ES-I3 (cell line): Measurements from ENCODE around the gene PRR5L.

ENCODE experiments used
- H3K36me3 ChIP-seq: 2 replicates; pipeline ENCODE4 v1.6.1; 2013; ENCODE audit warnings: mild to moderate bottlenecking, low read length, control low read depth, moderate library complexity; ENCODE audit not compliant: insufficient read depth
- H3K4me1 ChIP-seq: 2 replicates; pipeline ENCODE4 v1.6.1; 2013; ENCODE audit warnings: mild to moderate bottlenecking, control low read depth, low read length; ENCODE audit not compliant: insufficient read depth
- H3K9ac ChIP-seq: 2 replicates; pipeline ENCODE4 v1.6.1; 2013; ENCODE audit warnings: low read depth, mild to moderate bottlenecking, low read length, moderate library complexity
- H3K9me3 ChIP-seq: 2 replicates; pipeline ENCODE4 v1.6.1; 2013; ENCODE audit warnings: mild to moderate bottlenecking, low read length, moderate library complexity; ENCODE audit not compliant: control insufficient read depth, insufficient read depth

PRR5L gene

GRCh38 chr11:36295926-36296325 is at the start of gene PRR5L:
TSS of gene PRR5L (plus strand) at chr11:36296288. CDS start at chr11:36401122, 104,834 bp downstream.
- H3K9me3 ChIP-seq = no peaks in the 10 kb centered on the region
- no peak within 1 kb of the TSS for H3K9ac ChIP-seq
- no peaks in the 10 kb centered on the region for H3K36me3 ChIP-seq

GRCh38 chr11:36247493-36247892 is 48.6 kb upstream of the PRR5L start:
- Histone ChIP-seq H3K4me1 (no peaks in the 10 kb centered on the region), H3K36me3 (no peaks in the 10 kb centered on the region), H3K9me3 (0 out of 2 replicates have a peak, but pooled peaks cover 4% of the 10 kb centered on the region), H3K9ac (no peak overlapping the region)

More at GRCh38 chr11:36295926-36296325, at the start of gene PRR5L:
- no peaks in the 10 kb centered on the region for H3K4me1 ChIP-seq

- H3K36me3 ChIP-seq = no peaks in the 10 kb centered on the region
- H3K9ac ChIP-seq = no peak overlapping the region
- no peaks in the 10 kb centered on the region for H3K4me1 ChIP-seq
- H3K9me3 ChIP-seq = 0 out of 2 replicates have a peak, but pooled peaks cover 4% of the 10 kb centered on the region
Observed at GRCh38 chr11:36248436-36248835, 47.7 kb upstream of the PRR5L start.

- no peaks in the 10 kb centered on the region for H3K4me1 ChIP-seq
- H3K9me3 ChIP-seq = 0 out of 2 replicates have a peak, but pooled peaks cover 4% of the 10 kb centered on the region
- no peaks in the 10 kb centered on the region for H3K36me3 ChIP-seq
- no peak overlapping the region for H3K9ac ChIP-seq
Observed at GRCh38 chr11:36249246-36249645, 46.8 kb upstream of the PRR5L start.

GRCh38 chr11:36251823-36252222 is 44.3 kb upstream of the PRR5L start:
- no peaks in the 10 kb centered on the region for H3K4me1 ChIP-seq
- no peak overlapping the region for H3K9ac ChIP-seq
- no peaks in the 10 kb centered on the region for H3K36me3 ChIP-seq
- peaks cover 4% of the 10 kb centered on the region; the same call in 1 of the 2 replicates for H3K9me3 ChIP-seq

GRCh38 chr11:36253238-36253637 is 42.9 kb upstream of the PRR5L start:
- Histone ChIP-seq H3K36me3 (no peaks in the 10 kb centered on the region), H3K4me1 (no peaks in the 10 kb centered on the region), H3K9ac (no peak overlapping the region), H3K9me3 (peaks cover 4% of the 10 kb centered on the region; the same call in 1 of the 2 replicates)

GRCh38 chr11:36254713-36255112 is 41.4 kb upstream of the PRR5L start:
- H3K9me3 ChIP-seq = peaks cover 4% of the 10 kb centered on the region; the same call in 1 of the 2 replicates
- H3K9ac ChIP-seq = no peak overlapping the region
- no peaks in the 10 kb centered on the region for H3K36me3 ChIP-seq

GRCh38 chr11:36257351-36257750 is 38.7 kb upstream of the PRR5L start:
- Histone ChIP-seq H3K4me1 (no peaks in the 10 kb centered on the region), H3K9me3 (no peaks in the 10 kb centered on the region; the same call in 1 of the 2 replicates), H3K36me3 (no peaks in the 10 kb centered on the region), H3K9ac (no peak overlapping the region)

More at GRCh38 chr11:36254713-36255112, 41.4 kb upstream of the PRR5L start:
- no peaks in the 10 kb centered on the region for H3K4me1 ChIP-seq

- no peaks in the 10 kb centered on the region for H3K36me3 ChIP-seq
- no peaks in the 10 kb centered on the region for H3K4me1 ChIP-seq
- no peaks in the 10 kb centered on the region; the same call in 1 of the 2 replicates for H3K9me3 ChIP-seq
- H3K9ac ChIP-seq = no peak overlapping the region
Observed at GRCh38 chr11:36258730-36259360, 37.2 kb upstream of the PRR5L start.

- Histone ChIP-seq H3K4me1 (no peaks in the 10 kb centered on the region), H3K9ac (no peak overlapping the region), H3K9me3 (no peaks in the 10 kb centered on the region; the same call in 1 of the 2 replicates), H3K36me3 (no peaks in the 10 kb centered on the region)
Observed at GRCh38 chr11:36261094-36261493, 35.0 kb upstream of the PRR5L start.

GRCh38 chr11:36264011-36264972 is 31.8 kb upstream of the PRR5L start:
- H3K4me1 ChIP-seq = no peaks in the 10 kb centered on the region
- H3K36me3 ChIP-seq = no peaks in the 10 kb centered on the region
- H3K9me3 ChIP-seq = no peaks in the 10 kb centered on the region
- no peak overlapping the region for H3K9ac ChIP-seq

GRCh38 chr11:36264973-36265344 is 31.1 kb upstream of the PRR5L start:
- Histone ChIP-seq H3K9ac (no peak overlapping the region), H3K9me3 (no peaks in the 10 kb centered on the region), H3K36me3 (no peaks in the 10 kb centered on the region), H3K4me1 (no peaks in the 10 kb centered on the region)

GRCh38 chr11:36265793-36266628 is 30.1 kb upstream of the PRR5L start:
- Histone ChIP-seq H3K9me3 (no peaks in the 10 kb centered on the region), H3K4me1 (no peaks in the 10 kb centered on the region), H3K36me3 (no peaks in the 10 kb centered on the region), H3K9ac (no peak overlapping the region)

- Histone ChIP-seq H3K9ac (no peak overlapping the region), H3K4me1 (no peaks in the 10 kb centered on the region), H3K36me3 (no peaks in the 10 kb centered on the region), H3K9me3 (no peaks in the 10 kb centered on the region)
Observed at GRCh38 chr11:36266767-36267166, 29.3 kb upstream of the PRR5L start.
